ES-I3 (cell line): ENCODE measurements around the gene BIVM.
A peak's percentile ranks its signal among the peaks of the same experiment; 100 is the strongest.
"Not testable (repeated sequence)": the region's sequence is repeated elsewhere in the genome, so short reads cannot be mapped to it uniquely, and the experiment has no call there.

Source experiments
- H3K36me3 ChIP-seq: 2 replicates; pipeline ENCODE4 v1.6.1; 2013; ENCODE audit warnings: mild to moderate bottlenecking, low read length, control low read depth, moderate library complexity; ENCODE audit not compliant: insufficient read depth
- H3K4me1 ChIP-seq: 2 replicates; pipeline ENCODE4 v1.6.1; 2013; ENCODE audit warnings: mild to moderate bottlenecking, control low read depth, low read length; ENCODE audit not compliant: insufficient read depth
- H3K9ac ChIP-seq: 2 replicates; pipeline ENCODE4 v1.6.1; 2013; ENCODE audit warnings: low read depth, mild to moderate bottlenecking, low read length, moderate library complexity
- H3K9me3 ChIP-seq: 2 replicates; pipeline ENCODE4 v1.6.1; 2013; ENCODE audit warnings: mild to moderate bottlenecking, low read length, moderate library complexity; ENCODE audit not compliant: control insufficient read depth, insufficient read depth

The BIVM gene

DNA sequence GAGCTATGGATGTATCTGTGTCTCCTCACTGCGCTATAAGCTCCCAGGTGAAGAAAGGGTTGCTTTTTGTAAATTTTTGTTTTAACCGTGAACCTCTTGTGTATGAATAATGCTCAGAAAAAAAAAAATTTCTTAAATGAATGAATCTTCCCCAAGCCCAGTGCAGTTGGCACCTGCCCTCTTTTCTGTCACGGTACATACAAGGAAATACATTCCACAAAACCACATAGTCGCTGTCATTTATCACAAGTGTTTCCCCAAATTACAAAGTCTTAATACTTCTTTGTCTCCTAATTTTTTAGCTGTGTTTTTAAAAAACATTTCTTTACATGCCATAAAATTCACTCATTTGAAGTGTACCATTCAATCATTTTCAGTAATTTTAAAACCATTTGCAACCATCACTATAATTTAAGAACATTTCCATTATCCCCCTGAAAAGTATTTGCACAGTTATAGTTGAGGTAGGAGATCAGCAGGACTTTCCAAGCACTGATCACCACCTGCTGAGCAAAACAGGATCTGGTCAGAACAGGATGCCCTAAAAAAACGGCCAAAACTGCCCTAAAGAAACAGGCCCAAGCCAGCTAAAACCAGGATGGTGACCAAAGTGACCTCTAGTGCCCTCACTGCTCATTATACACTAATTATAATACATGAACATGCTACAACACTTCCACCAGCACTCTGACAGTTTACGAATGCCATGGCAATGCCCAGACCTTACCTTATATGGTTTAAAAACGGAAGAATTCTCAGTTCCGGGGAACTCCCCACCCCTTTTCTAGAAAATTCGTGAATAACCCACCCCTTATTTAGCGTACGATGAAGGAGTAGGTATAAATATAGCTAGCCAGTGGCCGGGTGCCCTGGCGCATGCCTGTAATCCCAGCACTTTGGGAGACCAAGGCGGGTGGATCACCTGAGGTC is 24.1 kb upstream of the BIVM start:
- Histone ChIP-seq H3K36me3 (no peaks in the 10 kb centered on the region), H3K9me3 (no peaks in the 10 kb centered on the region), H3K9ac (no peak overlapping the region), H3K4me1 (peaks cover 5% of the 10 kb centered on the region)

DNA sequence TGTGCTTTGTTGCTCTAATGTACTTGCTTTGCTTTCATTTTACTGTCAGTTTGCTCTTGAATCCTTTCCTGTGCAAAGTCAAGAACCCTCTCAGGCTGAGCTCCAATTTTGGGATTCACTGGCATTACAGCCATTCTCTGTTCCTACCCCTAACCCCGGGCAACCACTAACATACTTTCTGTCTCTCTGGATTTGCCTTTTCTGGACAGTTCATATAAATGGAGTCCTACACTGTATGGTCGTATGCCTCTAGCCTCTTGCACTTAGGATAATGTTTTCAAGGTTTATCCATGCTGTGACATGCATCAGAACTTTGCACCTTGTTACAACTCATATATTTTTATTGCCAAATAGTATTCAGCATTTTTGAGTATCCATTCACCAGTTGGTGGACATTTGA is 22.6 kb upstream of the BIVM start:
- Histone ChIP-seq H3K9ac (no peak overlapping the region), H3K4me1 (no peaks in the 10 kb centered on the region; the same call in 1 of the 2 replicates), H3K9me3 (no peaks in the 10 kb centered on the region; the same call in 1 of the 2 replicates), H3K36me3 (no peaks in the 10 kb centered on the region)

DNA sequence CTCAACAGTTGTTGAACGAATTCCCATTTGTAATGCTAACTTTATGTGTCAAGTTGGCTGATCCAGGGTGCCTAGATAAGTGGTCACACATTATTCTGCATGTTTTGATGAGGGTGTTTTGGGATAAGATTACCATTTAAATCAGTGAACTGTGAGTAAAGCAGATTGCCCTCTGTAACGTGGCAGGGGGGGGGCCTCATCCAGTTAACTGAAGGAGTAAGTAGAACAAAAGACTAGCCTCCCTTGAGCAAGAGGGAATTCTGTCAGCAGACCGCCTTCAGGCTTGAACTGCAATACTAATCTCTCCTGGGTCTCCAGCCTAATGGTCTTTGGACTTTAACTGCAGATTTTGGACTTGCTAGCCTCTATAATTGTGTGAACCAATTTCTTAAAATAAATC is 21.2 kb upstream of the BIVM start:
- no peaks in the 10 kb centered on the region; the same call in 1 of the 2 replicates for H3K4me1 ChIP-seq
- no peak overlapping the region for H3K9ac ChIP-seq
- no peaks in the 10 kb centered on the region for H3K36me3 ChIP-seq
- H3K9me3 ChIP-seq: no peaks in the 10 kb centered on the region; the same call in 1 of the 2 replicates

DNA sequence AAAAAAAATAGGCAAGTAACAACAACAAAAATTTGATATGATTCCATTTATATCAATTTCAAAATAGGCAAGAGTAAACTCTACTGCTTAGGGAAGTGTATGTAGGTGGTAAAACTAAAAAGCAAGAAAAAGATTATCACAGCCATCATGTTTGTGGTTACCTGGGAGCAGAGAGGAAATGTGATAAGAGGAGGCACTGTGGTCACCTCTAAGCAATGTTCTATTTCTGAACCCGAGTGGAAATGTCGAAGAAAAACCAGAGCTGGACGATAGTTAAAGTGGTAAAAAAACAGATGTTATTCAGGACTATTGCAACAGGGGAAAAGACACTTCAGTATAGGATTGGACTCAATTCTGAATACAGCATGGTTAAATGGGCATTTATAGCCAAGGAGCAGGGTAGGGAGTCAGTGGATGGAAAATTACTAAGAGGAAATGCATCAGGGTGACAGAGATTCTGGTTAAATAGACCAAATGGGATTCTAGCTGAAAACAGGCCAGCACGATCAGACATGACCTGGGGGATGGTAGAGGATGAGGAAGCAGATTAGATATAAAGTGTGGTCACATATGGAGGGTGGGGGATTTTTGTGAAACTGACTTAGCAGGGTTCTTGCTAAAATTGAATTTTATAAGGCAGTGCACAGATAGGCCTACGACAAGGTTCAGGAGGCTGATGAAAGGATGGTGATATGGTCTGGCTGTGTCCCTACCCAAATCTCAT is 19.3 kb upstream of the BIVM start:
- Histone ChIP-seq H3K4me1 (no peaks in the 10 kb centered on the region; the same call in 1 of the 2 replicates), H3K9ac (no peak overlapping the region), H3K9me3 (no peaks in the 10 kb centered on the region; the same call in 1 of the 2 replicates), H3K36me3 (no peaks in the 10 kb centered on the region)

DNA sequence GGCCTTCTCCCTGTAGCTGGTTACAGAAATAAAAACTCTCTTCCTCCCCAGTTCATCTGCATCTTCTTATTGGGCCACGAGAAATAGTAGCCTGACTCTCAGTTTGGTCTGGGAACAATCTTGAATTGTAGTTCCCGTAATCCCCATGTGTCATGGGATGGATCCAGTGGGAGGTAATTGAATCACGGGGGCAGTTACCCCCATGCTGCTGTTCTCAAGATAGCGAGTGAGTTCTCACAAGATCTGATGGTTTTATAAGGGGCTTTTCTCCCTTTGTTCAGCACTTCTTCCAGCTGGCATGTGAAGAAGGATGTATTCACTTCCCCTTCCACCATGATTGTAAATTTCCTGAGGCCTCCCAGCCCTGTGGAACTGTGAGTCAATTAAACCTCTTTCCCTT is 18.3 kb upstream of the BIVM start:
- not testable (repeated sequence) for H3K4me1 ChIP-seq

DNA sequence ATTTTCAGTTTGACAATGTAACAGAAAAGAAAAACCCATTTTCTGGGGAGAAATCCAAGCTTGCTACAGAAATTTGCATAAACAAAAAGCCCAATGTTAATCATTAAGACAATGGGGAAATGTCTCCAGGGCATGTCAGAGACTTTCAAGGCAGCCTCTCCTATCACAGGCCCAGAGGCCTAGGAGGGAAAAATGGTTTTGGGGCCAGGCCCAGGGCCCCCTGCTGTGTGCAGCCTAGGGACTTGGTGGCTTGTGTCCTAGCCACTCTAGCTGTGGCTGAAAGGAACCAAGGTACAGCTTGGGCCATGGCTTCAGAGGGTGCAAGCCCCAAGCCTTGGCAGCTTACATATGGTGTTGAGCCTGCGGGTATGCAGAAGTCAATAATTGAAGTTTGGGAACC is 17.3 kb upstream of the BIVM start:
- Histone ChIP-seq H3K36me3 (no peaks in the 10 kb centered on the region; the same call in 1 of the 2 replicates), H3K9ac (no peak overlapping the region), H3K4me1 (no peaks in the 10 kb centered on the region), H3K9me3 (no peaks in the 10 kb centered on the region; the same call in 1 of the 2 replicates)

More for the DNA sequence above, 18.3 kb upstream of the BIVM start:
- H3K9ac ChIP-seq, H3K36me3 ChIP-seq, H3K9me3 ChIP-seq: not testable (repeated sequence)

DNA sequence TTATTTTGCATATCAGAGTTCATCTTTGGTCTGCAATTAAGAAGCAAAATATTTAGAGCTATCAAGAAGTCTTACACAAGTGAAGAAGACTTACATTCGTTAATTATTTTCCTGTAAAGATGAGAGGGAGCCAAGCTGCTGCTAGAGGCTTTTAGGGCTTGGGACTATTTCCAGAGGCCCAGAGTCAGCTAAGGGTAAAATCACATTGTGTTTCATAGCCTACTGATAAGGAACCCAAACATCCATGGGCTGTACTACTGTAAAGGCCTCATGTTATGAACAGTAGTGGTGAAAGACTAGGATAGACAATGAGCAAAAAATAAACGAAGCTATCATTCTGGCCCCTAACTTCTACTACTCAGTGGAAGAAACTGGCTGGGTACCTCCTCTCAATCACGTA is 14.4 kb upstream of the BIVM start:
- H3K9me3 ChIP-seq: no peaks in the 10 kb centered on the region; the same call in 1 of the 2 replicates

DNA sequence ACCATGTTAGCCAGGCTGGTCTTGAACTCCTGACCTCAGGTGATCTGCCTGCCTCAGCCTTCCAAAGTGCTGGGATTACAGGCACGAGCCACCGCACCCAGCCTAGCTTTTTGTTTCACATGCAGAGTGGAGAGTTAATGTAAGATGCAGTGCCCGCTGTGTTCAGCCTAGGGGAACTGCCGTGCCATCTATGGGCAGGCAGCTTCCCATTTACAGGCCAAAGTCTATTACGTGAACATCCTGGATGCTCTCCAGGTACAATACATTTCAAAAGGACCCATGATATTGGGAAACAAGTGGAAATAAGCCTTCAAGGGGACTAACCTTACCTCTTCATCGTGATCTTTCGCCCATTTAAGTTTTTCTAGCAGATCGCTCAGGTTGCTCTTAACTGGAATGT is 10.2 kb upstream of the BIVM start:
- Histone ChIP-seq H3K36me3 (peaks cover 12% of the 10 kb centered on the region), H3K4me1 (peaks cover 10% of the 10 kb centered on the region), H3K9ac (no peak overlapping the region), H3K9me3 (no peaks in the 10 kb centered on the region)

More for the DNA sequence above, 14.4 kb upstream of the BIVM start:
- Histone ChIP-seq H3K9ac (no peak overlapping the region), H3K36me3 (peaks cover 3% of the 10 kb centered on the region), H3K4me1 (no peaks in the 10 kb centered on the region)

DNA sequence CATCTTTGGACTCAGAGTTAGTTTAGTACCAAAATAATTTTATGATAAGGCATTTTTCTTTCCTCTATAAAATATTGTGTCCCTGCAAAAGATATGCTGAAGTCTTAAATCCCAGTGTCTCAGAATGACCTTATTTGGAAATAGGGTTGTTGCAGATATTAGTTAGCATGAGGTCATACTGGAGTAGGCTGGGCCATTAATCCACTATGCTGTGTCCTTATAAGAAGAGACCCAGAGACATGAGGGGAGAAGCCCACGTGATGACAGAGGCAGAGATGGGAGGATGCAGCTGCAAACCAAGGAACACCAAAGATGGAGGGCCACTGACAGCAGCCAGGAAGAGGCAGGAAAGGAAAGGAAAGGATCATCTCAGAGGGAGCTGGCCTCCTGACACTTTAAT is 6.5 kb upstream of the BIVM start:
- Histone ChIP-seq H3K9me3 (no peaks in the 10 kb centered on the region), H3K4me1 (peaks cover 17% of the 10 kb centered on the region), H3K9ac (no peak overlapping the region), H3K36me3 (peaks cover 10% of the 10 kb centered on the region)

DNA sequence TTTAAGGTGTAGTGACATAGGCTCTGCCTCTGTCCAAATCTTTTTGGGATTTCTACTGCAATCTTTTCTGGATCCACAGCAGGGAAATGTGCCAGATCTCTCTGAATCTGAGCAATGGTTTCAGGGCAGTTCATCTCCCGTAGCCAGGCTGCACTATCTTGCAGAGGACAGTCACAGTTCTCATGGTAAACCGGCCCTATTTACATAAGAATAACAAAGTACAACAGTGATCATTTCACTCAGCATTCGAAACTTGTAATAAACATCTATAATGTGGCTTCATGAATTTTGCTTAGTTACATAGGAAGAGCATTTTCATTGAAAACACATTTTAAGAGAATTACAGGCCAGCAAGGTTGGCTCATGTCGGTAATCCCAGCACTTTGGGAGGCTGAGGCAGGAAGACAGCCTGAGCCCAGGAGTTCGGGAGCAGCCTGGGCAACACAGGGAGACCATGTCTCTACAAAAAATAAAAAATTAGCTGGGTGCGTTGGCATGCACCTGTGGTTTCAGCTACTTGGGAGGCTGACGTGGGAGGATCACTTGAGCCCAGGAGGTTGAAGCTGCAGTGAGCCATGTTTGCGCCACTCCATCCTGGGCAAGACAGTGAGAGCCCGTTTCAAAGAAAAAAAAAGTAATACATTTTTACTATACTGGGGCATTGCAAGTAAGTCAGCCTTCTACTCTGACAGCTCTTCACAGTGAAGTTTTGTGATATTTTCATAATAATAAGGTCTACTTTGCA is 5.1 kb upstream of the BIVM start:
- Histone ChIP-seq H3K9ac (no peak overlapping the region), H3K9me3 (no peaks in the 10 kb centered on the region), H3K36me3 (peaks cover 9% of the 10 kb centered on the region), H3K4me1 (peaks cover 23% of the 10 kb centered on the region)

DNA sequence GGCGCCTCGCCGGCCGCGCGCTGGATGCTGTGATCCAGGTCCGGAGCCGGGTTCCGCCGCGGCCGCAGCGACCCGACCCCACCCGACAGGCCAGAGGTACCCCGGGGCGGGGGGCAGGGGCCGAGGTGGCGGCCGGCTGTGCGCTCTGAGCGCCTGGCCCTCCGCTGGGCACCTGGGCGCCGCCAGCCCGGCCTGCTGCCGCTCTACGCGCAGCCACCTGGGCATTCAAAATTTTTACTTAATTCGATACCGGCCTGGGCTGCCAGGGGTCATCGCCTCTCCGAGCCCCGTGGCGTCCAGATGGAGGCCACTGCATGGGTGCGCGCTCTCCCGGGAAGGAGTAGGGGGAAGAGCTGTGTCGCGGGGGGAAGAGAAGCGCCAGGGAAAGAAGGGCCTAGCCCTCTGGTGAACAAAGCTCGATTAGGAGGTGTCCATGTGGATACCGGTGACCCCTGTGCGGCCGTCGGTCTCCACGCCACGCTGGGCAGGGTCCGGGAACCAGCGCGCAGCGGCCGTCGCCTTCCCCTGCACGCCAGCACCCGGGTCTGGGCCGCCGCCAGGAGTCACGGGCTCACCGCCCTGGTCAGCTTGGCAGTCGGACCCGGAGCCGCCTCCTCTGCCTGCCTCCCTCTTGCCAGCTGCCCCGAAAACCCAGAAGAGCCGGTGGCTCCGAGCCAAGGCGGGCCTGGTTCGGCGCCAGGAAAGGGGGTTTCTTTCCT is 666 bp downstream of the BIVM start:
- no peaks in the 10 kb centered on the region for H3K9me3 ChIP-seq
- 0 out of 2 replicates have a peak, but pooled peaks cover 7% of the 10 kb centered on the region for H3K4me1 ChIP-seq
- H3K9ac ChIP-seq: peak overlapping the region; percentile 61
- H3K36me3 ChIP-seq: no peaks in the 10 kb centered on the region

DNA sequence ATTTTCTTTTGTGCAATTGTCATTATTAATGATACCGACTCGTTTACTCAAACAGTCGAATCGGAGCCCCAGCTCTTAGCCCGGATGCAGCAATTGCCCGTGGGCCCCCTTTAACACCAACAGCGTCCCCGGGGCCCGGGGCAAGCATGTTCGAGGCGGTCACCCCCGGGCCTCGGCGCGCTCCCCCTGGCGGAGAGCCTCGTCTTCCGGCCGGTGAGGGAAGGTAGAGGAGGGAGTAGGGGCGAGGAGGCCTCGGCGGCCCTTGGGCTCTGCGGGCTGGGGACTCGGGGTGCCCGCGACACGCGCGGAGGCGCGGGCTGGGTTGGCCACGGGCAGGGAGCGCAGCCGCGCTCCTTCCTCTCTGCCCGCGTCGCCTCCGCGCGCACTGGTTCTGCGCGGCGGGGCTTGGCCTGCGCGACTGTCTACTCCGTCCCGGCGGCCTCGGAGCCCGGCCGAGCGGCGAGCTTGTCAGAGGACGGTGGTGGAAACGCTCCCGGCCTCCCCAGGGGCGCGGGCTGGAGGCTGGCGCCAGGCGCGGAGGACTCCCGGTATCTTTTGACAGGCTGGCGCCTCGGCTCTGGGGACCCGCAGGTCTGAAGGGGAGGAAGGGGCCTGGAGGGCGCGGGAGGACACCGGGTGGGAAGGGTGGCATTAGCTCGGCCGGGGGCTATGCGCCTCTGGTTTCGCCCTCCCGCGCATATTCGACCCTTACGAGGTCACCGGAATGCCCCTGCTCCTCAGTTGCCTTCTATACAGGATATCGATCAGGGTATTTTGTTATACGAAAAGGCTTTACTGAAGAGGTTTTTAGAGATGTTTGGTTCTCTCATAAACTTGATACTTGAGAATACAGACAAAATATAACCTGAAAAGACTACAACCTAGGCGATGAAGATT is 1.5 kb downstream of the BIVM start:
- H3K9me3 ChIP-seq: no peaks in the 10 kb centered on the region
- 0 out of 2 replicates have a peak, but pooled peaks cover 6% of the 10 kb centered on the region for H3K4me1 ChIP-seq
- no peaks in the 10 kb centered on the region for H3K36me3 ChIP-seq
- H3K9ac ChIP-seq: peak overlapping the region; percentile 61

DNA sequence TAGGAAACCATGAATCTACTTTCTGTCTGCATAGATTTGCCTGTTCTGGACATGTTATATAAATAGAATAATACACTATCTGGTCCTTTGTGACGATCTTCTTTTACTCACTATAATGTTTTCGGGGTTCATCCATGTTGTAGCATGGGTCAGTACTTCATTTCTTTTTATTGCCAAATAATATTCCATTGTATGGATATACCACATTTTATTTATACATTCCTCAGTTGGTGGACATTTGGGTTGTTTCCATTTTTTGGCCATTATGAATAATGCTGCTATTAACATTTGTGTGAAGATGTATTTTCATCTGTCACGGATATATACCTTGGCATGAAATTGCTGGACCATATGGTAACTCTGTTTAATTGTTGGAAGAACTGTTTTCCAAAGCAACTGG is 6.8 kb downstream of the BIVM start:
- H3K9me3 ChIP-seq: peaks cover under 1% of the 10 kb centered on the region; the same call in 1 of the 2 replicates
- H3K9ac ChIP-seq: no peak overlapping the region
- H3K4me1 ChIP-seq: no peaks in the 10 kb centered on the region
- no peaks in the 10 kb centered on the region for H3K36me3 ChIP-seq
